Fibroblast of lung (primary cell): ENCODE measurements around the gene HOXC12.

Source experiments
- EZH2 ChIP-seq: IDR thresholded peaks from 2 replicates; pipeline ENCODE4 v1.5.1; 2012; ENCODE audit warnings: low read length, control low read depth, mild to moderate bottlenecking; ENCODE audit errors: missing control alignments
- TF ChIP-seq, protein P1 (sequence below), 2 donors: IDR thresholded peaks in 1 of 2; conservative IDR thresholded peaks in 1 of 2; 1 replicate in 1 of 2; 2 replicates in 1 of 2; pipeline ENCODE4 v1.5.1; 2011 to 2012; ENCODE audit warnings: low read length in 2 of 2, control low read depth in 1 of 2, inconsistent platforms in 1 of 2, low read depth in 1 of 2, mild to moderate bottlenecking in 1 of 2

DNA sequence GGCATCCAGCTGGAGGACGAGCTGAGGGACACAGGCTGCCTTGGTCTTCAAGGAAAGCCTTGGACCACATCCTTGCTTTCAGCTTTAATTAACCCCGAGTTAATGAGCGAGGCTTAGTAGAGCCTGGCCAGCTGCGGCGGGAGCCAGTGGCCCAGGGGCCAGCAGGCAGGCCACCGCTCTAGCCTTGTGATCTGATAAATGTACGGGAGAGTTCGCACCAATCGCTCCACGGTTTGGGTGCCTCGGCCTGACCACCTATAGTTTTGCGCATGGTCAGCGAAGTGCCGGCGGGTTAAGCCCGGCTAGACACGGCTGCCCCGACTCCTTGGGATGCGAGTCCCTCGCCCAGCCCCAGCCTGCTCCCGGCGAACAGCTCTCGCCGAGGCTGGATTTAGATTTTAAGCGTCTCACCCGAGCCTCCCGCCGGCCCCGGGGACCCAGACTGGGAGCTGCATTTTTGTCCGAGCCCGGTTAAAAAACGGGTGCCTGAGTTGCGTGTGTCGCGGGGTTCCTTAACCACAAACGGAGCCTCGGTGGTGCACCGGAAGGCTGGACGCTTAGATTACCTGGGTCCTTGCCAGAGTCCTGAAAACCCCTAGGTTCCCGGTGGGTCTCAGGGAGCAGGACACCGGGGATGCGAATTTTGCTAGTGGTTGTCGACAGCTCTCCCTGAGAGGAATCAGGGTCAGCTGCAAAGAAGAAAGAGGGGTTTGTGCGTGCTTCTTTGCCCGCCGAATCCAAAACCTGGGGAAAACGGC, 2.9 kb upstream of the HOXC12 start:
- TF ChIP-seq, protein P1, sequence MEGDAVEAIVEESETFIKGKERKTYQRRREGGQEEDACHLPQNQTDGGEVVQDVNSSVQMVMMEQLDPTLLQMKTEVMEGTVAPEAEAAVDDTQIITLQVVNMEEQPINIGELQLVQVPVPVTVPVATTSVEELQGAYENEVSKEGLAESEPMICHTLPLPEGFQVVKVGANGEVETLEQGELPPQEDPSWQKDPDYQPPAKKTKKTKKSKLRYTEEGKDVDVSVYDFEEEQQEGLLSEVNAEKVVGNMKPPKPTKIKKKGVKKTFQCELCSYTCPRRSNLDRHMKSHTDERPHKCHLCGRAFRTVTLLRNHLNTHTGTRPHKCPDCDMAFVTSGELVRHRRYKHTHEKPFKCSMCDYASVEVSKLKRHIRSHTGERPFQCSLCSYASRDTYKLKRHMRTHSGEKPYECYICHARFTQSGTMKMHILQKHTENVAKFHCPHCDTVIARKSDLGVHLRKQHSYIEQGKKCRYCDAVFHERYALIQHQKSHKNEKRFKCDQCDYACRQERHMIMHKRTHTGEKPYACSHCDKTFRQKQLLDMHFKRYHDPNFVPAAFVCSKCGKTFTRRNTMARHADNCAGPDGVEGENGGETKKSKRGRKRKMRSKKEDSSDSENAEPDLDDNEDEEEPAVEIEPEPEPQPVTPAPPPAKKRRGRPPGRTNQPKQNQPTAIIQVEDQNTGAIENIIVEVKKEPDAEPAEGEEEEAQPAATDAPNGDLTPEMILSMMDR (conservative IDR thresholded peaks at IDR 0.05 in 1 of 2, IDR thresholded peaks at IDR 0.05 in 1 of 2; ENCODE audit: low read depth in 1 of 2, low read length in 2 of 2), result no peak
- TF ChIP-seq EZH2, result peak; percentile 95
